HepG2 (cell line): ENCODE data around the gene HSPA1L. TPM values are rescaled to one million over a fixed set of nuclear protein-coding genes. Genes with fewer than 3 reads are reported as not detected.

Source experiments
- BHLHE40 ChIP-seq: IDR thresholded peaks from 2 replicates; pipeline ENCODE4 v1.6.1; 2011; ENCODE audit warnings: low read length, improper control_type of control experiment
- CEBPZ ChIP-seq: IDR thresholded peaks from 2 replicates; pipeline ENCODE4 v1.6.1; 2012; ENCODE audit warnings: low read length, improper control_type of control experiment
- HNF4G ChIP-seq, 2 experiments: sonication (generic) in 1 of 2; formaldehyde crosslinking in 1 of 2; IDR thresholded peaks; 2 replicates each; pipeline versions ENCODE4 v1.4.0 to v1.6.1; 2011 to 2020; ENCODE audit warnings: borderline replicate concordance in 2 of 2, low read depth in 2 of 2, mild to moderate bottlenecking in 2 of 2, low read length in 1 of 2, missing genetic modification reagents in 1 of 2, moderate library complexity in 1 of 2
- IRX3 ChIP-seq: sonication (generic); formaldehyde crosslinking; IDR thresholded peaks from 2 replicates; pipeline ENCODE4 v1.8.1; 2023; ENCODE audit warnings: mild to moderate bottlenecking, low read depth, missing genetic modification reagents, borderline replicate concordance
- ISL2 ChIP-seq: sonication (generic); formaldehyde crosslinking; IDR thresholded peaks from 2 replicates; pipeline ENCODE4 v1.5.0; 2020; ENCODE audit warnings: missing genetic modification reagents
- KDM6A ChIP-seq: IDR thresholded peaks from 2 replicates; pipeline ENCODE4 v1.6.1; 2016; ENCODE audit warnings: low read depth
- MIER2 ChIP-seq: IDR thresholded peaks from 2 replicates; pipeline ENCODE4 v1.6.1; 2016; ENCODE audit warnings: missing biosample characterization, missing genetic modification reagents
- NFIC ChIP-seq: IDR thresholded peaks from 2 replicates; pipeline ENCODE4 v1.6.1; 2012; ENCODE audit warnings: mild to moderate bottlenecking, low read length, inconsistent platforms
- PCBP2 ChIP-seq: fragments of 200-400 bp; formaldehyde crosslinking; optimal IDR thresholded peaks from 2 replicates; pipeline ENCODE3; 2018; ENCODE audit warnings: low read length, low read depth; ENCODE audit not compliant: poor library complexity, severe bottlenecking
- RFXAP ChIP-seq: sonication (generic); formaldehyde crosslinking; IDR thresholded peaks from 2 replicates; pipeline ENCODE4 v1.4.0; 2020; ENCODE audit warnings: missing genetic modification reagents, borderline replicate concordance
- SIN3A ChIP-seq: IDR thresholded peaks from 2 replicates; pipeline ENCODE4 v1.6.1; 2011; ENCODE audit warnings: low read depth, mild to moderate bottlenecking, control low read depth, low read length, borderline replicate concordance
- SMAD3 ChIP-seq: sonication (generic); formaldehyde crosslinking; IDR thresholded peaks from 2 replicates; pipeline ENCODE4 v1.4.0; 2020; ENCODE audit warnings: missing genetic modification reagents
- TEAD3 ChIP-seq: optimal IDR thresholded peaks from 2 replicates; pipeline ENCODE3; 2016; ENCODE audit warnings: borderline replicate concordance
- UBTF ChIP-seq: sonication (generic); formaldehyde crosslinking; IDR thresholded peaks from 2 replicates; pipeline ENCODE4 v1.4.0; 2020; ENCODE audit warnings: mild to moderate bottlenecking, missing genetic modification reagents
- ZBTB42 ChIP-seq: sonication (generic); formaldehyde crosslinking; IDR thresholded peaks from 2 replicates; pipeline ENCODE4 v1.5.0; 2020; ENCODE audit warnings: mild to moderate bottlenecking, missing genetic modification reagents
- ZFP82 ChIP-seq: sonication (generic); formaldehyde crosslinking; IDR thresholded peaks from 2 replicates; pipeline ENCODE4 v1.5.1; 2020; ENCODE audit warnings: mild to moderate bottlenecking, missing genetic modification reagents, borderline replicate concordance
- ZNF124 ChIP-seq: sonication (generic); formaldehyde crosslinking; IDR thresholded peaks from 2 replicates; pipeline ENCODE4 v1.4.0; 2020; ENCODE audit warnings: missing genetic modification reagents
- ZNF256 ChIP-seq: sonication (generic); formaldehyde crosslinking; conservative IDR thresholded peaks from 2 replicates; pipeline ENCODE4 v1.4.0; 2020; ENCODE audit warnings: missing genetic modification reagents
- ZNF337 ChIP-seq: sonication (generic); formaldehyde crosslinking; IDR thresholded peaks from 2 replicates; pipeline ENCODE4 v1.5.1; 2020; ENCODE audit warnings: missing genetic modification reagents, low read depth, mild to moderate bottlenecking, borderline replicate concordance
- ZNF460 ChIP-seq: sonication (generic); formaldehyde crosslinking; IDR thresholded peaks from 2 replicates; pipeline ENCODE4 v1.5.1; 2020; ENCODE audit warnings: missing genetic modification reagents, mild to moderate bottlenecking, borderline replicate concordance
- ZNF556 ChIP-seq: sonication (generic); formaldehyde crosslinking; IDR thresholded peaks from 2 replicates; pipeline ENCODE4 v1.4.0; 2020; ENCODE audit warnings: mild to moderate bottlenecking, missing genetic modification reagents, borderline replicate concordance
- ZNF784 ChIP-seq: sonication (generic); formaldehyde crosslinking; IDR thresholded peaks from 2 replicates; pipeline ENCODE4 v1.5.1; 2020; ENCODE audit warnings: missing genetic modification reagents, mild to moderate bottlenecking, borderline replicate concordance
- polyA plus RNA-seq, 8 experiments: library from polyadenylated mRNA; depleted of rRNA in 3 of 8; stranded (reverse) in 7 of 8; unstranded in 1 of 8; fragments of >200 nt; fragmentation: Illumina TruSeq in 4 of 8; extraction: Trizol in 4 of 8; gene quantifications; 2 replicates each; pipeline versions ENCODE4 v1.2.1 to v1.2.3, GENCODE V29; 2011 to 2016; ENCODE audit warnings: low read depth in 4 of 8, missing spikeins in 1 of 8, mixed read lengths in 1 of 8; ENCODE audit not compliant: insufficient read depth in 1 of 8
- total RNA-seq, 5 experiments: library from RNA; depleted of rRNA; stranded (reverse); fragments of >200 nt; fragmentation: Illumina TruSeq; extraction: Trizol; gene quantifications; 2 replicates each; pipeline ENCODE4 v1.2.3, GENCODE V29; 2016; ENCODE audit warnings: low read depth in 1 of 5

Gene HSPA1L
- total and polyA plus RNA-seq, 2 of the 13 experiments (the other 11 are each of a cell fraction or from before 2014, with no cell fraction given) = 0.55 to 1.0 TPM

GRCh38 chr6:31795616-31796298, 19.3 kb downstream of the HSPA1L start, which contains the start of gene VARS1 (continued):
- TF ChIP-seq SIN3A = peak; percentile 89; the same call in 1 of the 2 replicates
- 0 out of 2 replicates have a peak, but pooled peaks have one; percentile 9 for TF ChIP-seq ZBTB42 (CRISPR knock-in tag)
- TF ChIP-seq TEAD3 = peak; percentile 34
- TF ChIP-seq ZNF124 (CRISPR knock-in tag) = no peak; the same call in 1 of the 2 replicates
- TF ChIP-seq UBTF (CRISPR knock-in tag) = peak; percentile 85
- TF ChIP-seq BHLHE40 = no peak; the same call in 1 of the 2 replicates
- TF ChIP-seq HNF4G (IDR thresholded peaks at IDR 0.05; ENCODE audit: borderline replicate concordance, low read depth, low read length) = no peak
- TF ChIP-seq HNF4G (CRISPR knock-in tag; IDR thresholded peaks at IDR 0.05; ENCODE audit: borderline replicate concordance, low read depth) = peak; percentile 92
- TF ChIP-seq PCBP2 = no peak
- TF ChIP-seq ZNF337 (CRISPR knock-in tag) = no peak
- no peak for TF ChIP-seq IRX3 (CRISPR knock-in tag)
- no peak for TF ChIP-seq NFIC
- peak; percentile 52 for TF ChIP-seq ZNF256 (CRISPR knock-in tag)
- no peak for TF ChIP-seq MIER2 (CRISPR knock-in tag)
- TF ChIP-seq ISL2 (CRISPR knock-in tag) = peak; percentile 51; the same call in 1 of the 2 replicates
- TF ChIP-seq RFXAP (CRISPR knock-in tag) = peak; percentile 83; the same call in 1 of the 2 replicates
- TF ChIP-seq ZFP82 (CRISPR knock-in tag) = peak; percentile 91
- TF ChIP-seq ZNF460 (CRISPR knock-in tag) = no peak; the same call in 1 of the 2 replicates
- TF ChIP-seq KDM6A (CRISPR knock-in tag) = no peak
- peak; percentile 95 for TF ChIP-seq ZNF784 (CRISPR knock-in tag)
- TF ChIP-seq CEBPZ = no peak
- TF ChIP-seq ZNF556 (CRISPR knock-in tag) = no peak; the same call in 1 of the 2 replicates
- TF ChIP-seq SMAD3 (CRISPR knock-in tag) = no peak
